M059J (cell line): ENCODE measurements around the gene KLF15. TPM values are rescaled to one million over a fixed set of nuclear protein-coding genes. Genes with fewer than 3 reads are reported as not detected.

ENCODE experiments used
- DNase-seq: peaks from one replicate; pipeline ENCODE4 v3.0.0-alpha.2; 2012; ENCODE audit warnings: low read depth
- total RNA-seq: library from RNA; depleted of rRNA; stranded (reverse); fragments of >200 nt; shearing (Covaris generic); gene quantifications from 2 replicates; pipeline ENCODE4 v1.2.3, GENCODE V29; 2014

The KLF15 gene
- total RNA-seq, 1 experiment from 2014 or later = 0.10 TPM

GRCh38 chr3:126320517-126321293 lies 36.5 kb downstream of the KLF15 start:
- no peak for DNase-seq

- DNase-seq = no peak
Observed at GRCh38 chr3:126319701-126320295, 37.4 kb downstream of the KLF15 start.

GRCh38 chr3:126317029-126317996 lies 39.9 kb downstream of the KLF15 start:
- no peak for DNase-seq

- DNase-seq = no peak
Observed at GRCh38 chr3:126316501-126316939, 40.7 kb downstream of the KLF15 start.

GRCh38 chr3:126316031-126316461 lies 41.2 kb downstream of the KLF15 start:
- no peak for DNase-seq

- DNase-seq = no peak
Observed at GRCh38 chr3:126314790-126315658, 42.2 kb downstream of the KLF15 start.

GRCh38 chr3:126314305-126314789 lies 42.9 kb downstream of the KLF15 start:
- no peak for DNase-seq

GRCh38 chr3:126313580-126314304 lies 43.5 kb downstream of the KLF15 start:
- DNase-seq = no peak

- no peak for DNase-seq
Observed at GRCh38 chr3:126313166-126313565, 44.0 kb downstream of the KLF15 start.

- DNase-seq = no peak
Observed at GRCh38 chr3:126312341-126312740, 44.9 kb downstream of the KLF15 start.

GRCh38 chr3:126311338-126311978 lies 45.8 kb downstream of the KLF15 start:
- DNase-seq = no peak

GRCh38 chr3:126310816-126311215 lies 46.4 kb downstream of the KLF15 start:
- no peak for DNase-seq

GRCh38 chr3:126309861-126310655 lies 47.1 kb downstream of the KLF15 start:
- DNase-seq = no peak

- DNase-seq = no peak
Observed at GRCh38 chr3:126309165-126309564, 48.0 kb downstream of the KLF15 start.

GRCh38 chr3:126308394-126309125 lies 48.6 kb downstream of the KLF15 start:
- no peak for DNase-seq

- DNase-seq = no peak
Observed at GRCh38 chr3:126307591-126308393, 49.4 kb downstream of the KLF15 start.

GRCh38 chr3:126306888-126307482 lies 50.2 kb downstream of the KLF15 start:
- no peak for DNase-seq
